HepG2 (cell line): ENCODE data around the gene GNPNAT1. TPM values are rescaled to one million over a fixed set of nuclear protein-coding genes. Genes with fewer than 3 reads are reported as not detected.

Source experiments
- ATAC-seq: fragments of 200-7000 bp; cut with Tn5 transposase; 3 replicates; pipeline ENCODE4 v1.9.1; 2020; ENCODE audit warnings: mild to moderate bottlenecking, moderate library complexity
- BruUV-seq: library from RNA; stranded (reverse); fragments of 400-500 nt; replicated peaks from 2 replicates; lab custom pipeline; 2021; lab: Mats Ljungman, UMichigan
- CTCF ChIA-PET: fragments of 300-600 bp; formaldehyde crosslinking; extraction: SDS; loops from one replicate; lab custom pipeline; 2021; ENCODE audit warnings: low total read pairs, inconsistent platforms, low intra/inter-chr PET ratio; lab: Yijun Ruan, JAX
- POLR2A ChIA-PET: fragments of 350-600 bp; sonication (Branson Sonifier 250); formaldehyde crosslinking; loops from one replicate; lab custom pipeline; 2020; ENCODE audit warnings: antibody characterized with exemption, inconsistent platforms; lab: Yijun Ruan, JAX
- DNase-seq: peaks from one replicate; pipeline ENCODE4 v3.0.0-alpha.2; 2015; ENCODE audit warnings: low spot score
- FAIRE-seq: peaks from 3 replicates; lab custom pipeline; 2011; peaks lifted over from hg19 to GRCh38; lab: Jason Lieb, UNC
- H2AFZ ChIP-seq: one replicate; pipeline ENCODE4 v1.6.1; 2011; ENCODE audit warnings: low read length, inconsistent platforms
- H3K27ac ChIP-seq: fragments of 300-600 bp; 3 replicates; pipeline ENCODE4 v1.8.0; 2011; ENCODE audit warnings: mixed run types, mild to moderate bottlenecking, mixed read lengths, low read length, inconsistent platforms; ENCODE audit not compliant: insufficient read depth; ENCODE audit errors: extremely low read length
- H3K27me3 ChIP-seq, 2 experiments: fragments of 200-600 bp in 1 of 2; 2 replicates in 1 of 2; 3 replicates in 1 of 2; pipeline versions ENCODE4 v1.6.0 to v1.8.0; 2011; ENCODE audit warnings: low read length in 2 of 2, mild to moderate bottlenecking in 2 of 2, moderate library complexity in 2 of 2, inconsistent platforms in 1 of 2; ENCODE audit not compliant: insufficient read depth in 2 of 2, control insufficient read depth in 1 of 2
- H3K36me3 ChIP-seq, 2 experiments: fragments of 200-600 bp in 1 of 2; replicated peaks in 1 of 2; 2 replicates in 1 of 2; 3 replicates in 1 of 2; pipeline versions ENCODE4 v1.5.1 to v1.8.0; 2011; ENCODE audit warnings: low read length in 2 of 2, inconsistent platforms in 1 of 2; ENCODE audit not compliant: insufficient read depth in 2 of 2, control insufficient read depth in 1 of 2
- H3K4me1 ChIP-seq: 2 replicates; pipeline ENCODE4 v1.5.1; 2012; ENCODE audit warnings: low read length, inconsistent platforms; ENCODE audit not compliant: insufficient read depth
- H3K4me2 ChIP-seq: 2 replicates; pipeline ENCODE4 v1.6.0; 2011; ENCODE audit warnings: low read depth, low read length, inconsistent platforms
- H3K4me3 ChIP-seq, 3 experiments: fragments of 200-600 bp in 1 of 3; sonication (generic), shearing (Covaris generic) in 1 of 3; replicated peaks in 1 of 3; 2 replicates each; pipeline ENCODE4 v1.5.1; 2011 to 2016; ENCODE audit warnings: low read length in 3 of 3, inconsistent platforms in 2 of 3, low read depth in 2 of 3, mild to moderate bottlenecking in 2 of 3, control low read depth in 1 of 3, mixed read lengths in 1 of 3; ENCODE audit not compliant: insufficient read depth in 1 of 3
- H3K79me2 ChIP-seq: one replicate; pipeline ENCODE4 v1.6.1; 2011; ENCODE audit warnings: low read length, inconsistent platforms; ENCODE audit not compliant: insufficient read depth
- H3K9ac ChIP-seq: 2 replicates; pipeline ENCODE4 v1.6.0; 2011; ENCODE audit warnings: mild to moderate bottlenecking, low read depth, low read length, inconsistent platforms; ENCODE audit not compliant: insufficient read depth
- H3K9me3 ChIP-seq: 2 replicates; pipeline ENCODE4 v1.5.1; 2012; ENCODE audit warnings: mild to moderate bottlenecking, low read length
- H4K20me1 ChIP-seq: 2 replicates; pipeline ENCODE4 v1.6.0; 2011; ENCODE audit warnings: inconsistent platforms, mild to moderate bottlenecking, low read length, moderate library complexity; ENCODE audit not compliant: insufficient read depth
- ARNT ChIP-seq: fragments of 450-650 bp; IDR thresholded peaks from 2 replicates; pipeline ENCODE4 v1.6.1; 2017
- EED ChIP-seq: sonication (generic); formaldehyde crosslinking; IDR thresholded peaks from 2 replicates; pipeline ENCODE4 v1.5.0; 2020; ENCODE audit warnings: mild to moderate bottlenecking, missing genetic modification reagents
- FOSL1 ChIP-seq: sonication (generic); formaldehyde crosslinking; IDR thresholded peaks from 2 replicates; pipeline ENCODE4 v1.9.0; 2021; ENCODE audit warnings: missing genetic modification reagents, borderline replicate concordance
- HNRNPLL ChIP-seq: fragments of 200-400 bp; formaldehyde crosslinking; IDR thresholded peaks from 2 replicates; pipeline ENCODE4 v1.6.1; 2017; ENCODE audit warnings: mild to moderate bottlenecking, low read depth, low read length; ENCODE audit not compliant: poor library complexity, severe bottlenecking
- ISL2 ChIP-seq: sonication (generic); formaldehyde crosslinking; IDR thresholded peaks from 2 replicates; pipeline ENCODE4 v1.5.0; 2020; ENCODE audit warnings: missing genetic modification reagents
- NFYB ChIP-seq: sonication (generic); formaldehyde crosslinking; IDR thresholded peaks from 2 replicates; pipeline ENCODE4 v1.4.0; 2020; ENCODE audit warnings: missing genetic modification reagents
- RFX5 ChIP-seq: IDR thresholded peaks from 2 replicates; pipeline ENCODE4 v1.6.1; 2011; ENCODE audit warnings: low read depth, low read length, improper control_type of control experiment
- SP4 ChIP-seq: sonication (generic); formaldehyde crosslinking; IDR thresholded peaks from 2 replicates; pipeline ENCODE4 v1.8.1; 2023; ENCODE audit warnings: mild to moderate bottlenecking, missing genetic modification reagents
- STAG1 ChIP-seq: sonication (generic); formaldehyde crosslinking; IDR thresholded peaks from 2 replicates; pipeline ENCODE4 v1.4.0; 2020; ENCODE audit warnings: missing genetic modification reagents
- ZMYM2 ChIP-seq: sonication (generic); formaldehyde crosslinking; IDR thresholded peaks from 2 replicates; pipeline ENCODE4 v1.8.0; 2022; ENCODE audit warnings: mild to moderate bottlenecking, missing genetic modification reagents
- ZNF547 ChIP-seq: sonication (generic); formaldehyde crosslinking; IDR thresholded peaks from 2 replicates; pipeline ENCODE4 v1.5.1; 2020; ENCODE audit warnings: mild to moderate bottlenecking, missing genetic modification reagents
- ZNF550 ChIP-seq: sonication (generic); formaldehyde crosslinking; IDR thresholded peaks from 2 replicates; pipeline ENCODE4 v1.4.0; 2020; ENCODE audit warnings: mild to moderate bottlenecking, missing genetic modification reagents, borderline replicate concordance
- ZNF558 ChIP-seq: sonication (generic); formaldehyde crosslinking; IDR thresholded peaks from 2 replicates; pipeline ENCODE4 v1.9.0; 2022; ENCODE audit warnings: mild to moderate bottlenecking, missing genetic modification reagents, borderline replicate concordance
- ZNF737 ChIP-seq: sonication (generic); formaldehyde crosslinking; IDR thresholded peaks from 2 replicates; pipeline ENCODE4 v1.5.0; 2020; ENCODE audit warnings: missing genetic modification reagents, mild to moderate bottlenecking, borderline replicate concordance
- WGBS: methylation state at CpG from one replicate; pipeline ENCODE4 v1.1.6; 2017; ENCODE audit warnings: low lambda C conversion rate; 5-methylcytosine and 5-hydroxymethylcytosine counted together
- in situ Hi-C: cut with HindIII; loops from 2 replicates; pipeline ENCODE4 v1.10.0; 2017; ENCODE audit warnings: low pct_unique_long_range_greater_than_20kb; ENCODE audit not compliant: extremely low pct_ligation_motif_present
- intact Hi-C: fragments of 100-400 bp; cut with micrococcal nuclease; formaldehyde crosslinking; loops from one replicate; pipeline ENCODE4 v1.10.0; 2022; ENCODE audit not compliant: unreplicated experiment
- polyA plus RNA-seq, 8 experiments: library from polyadenylated mRNA; depleted of rRNA in 3 of 8; stranded (reverse) in 7 of 8; unstranded in 1 of 8; fragments of >200 nt; fragmentation: Illumina TruSeq in 4 of 8; extraction: Trizol in 4 of 8; gene quantifications; 2 replicates each; pipeline versions ENCODE4 v1.2.1 to v1.2.3, GENCODE V29; 2011 to 2016; ENCODE audit warnings: low read depth in 4 of 8, missing spikeins in 1 of 8, mixed read lengths in 1 of 8; ENCODE audit not compliant: insufficient read depth in 1 of 8
- total RNA-seq, 5 experiments: library from RNA; depleted of rRNA; stranded (reverse); fragments of >200 nt; fragmentation: Illumina TruSeq; extraction: Trizol; gene quantifications; 2 replicates each; pipeline ENCODE4 v1.2.3, GENCODE V29; 2016; ENCODE audit warnings: low read depth in 1 of 5
- TF ChIP-seq, protein P1 (sequence below): sonication (generic); formaldehyde crosslinking; IDR thresholded peaks from 2 replicates; pipeline ENCODE4 v1.4.0; 2020; ENCODE audit warnings: missing genetic modification reagents, borderline replicate concordance
- TF ChIP-seq, protein P2 (sequence below): sonication (generic); formaldehyde crosslinking; IDR thresholded peaks from 2 replicates; pipeline ENCODE4 v1.5.0; 2020; ENCODE audit warnings: mild to moderate bottlenecking, missing genetic modification reagents
- TF ChIP-seq, protein P3 (sequence below): sonication (generic); formaldehyde crosslinking; IDR thresholded peaks from 2 replicates; pipeline ENCODE4 v1.4.0; 2020; ENCODE audit warnings: mild to moderate bottlenecking, missing genetic modification reagents

GNPNAT1 gene
- total and polyA plus RNA-seq, 2 of the 13 experiments (the other 11 are each of a cell fraction or from before 2014, with no cell fraction given) = 38.3 to 54.9 TPM

DNA sequence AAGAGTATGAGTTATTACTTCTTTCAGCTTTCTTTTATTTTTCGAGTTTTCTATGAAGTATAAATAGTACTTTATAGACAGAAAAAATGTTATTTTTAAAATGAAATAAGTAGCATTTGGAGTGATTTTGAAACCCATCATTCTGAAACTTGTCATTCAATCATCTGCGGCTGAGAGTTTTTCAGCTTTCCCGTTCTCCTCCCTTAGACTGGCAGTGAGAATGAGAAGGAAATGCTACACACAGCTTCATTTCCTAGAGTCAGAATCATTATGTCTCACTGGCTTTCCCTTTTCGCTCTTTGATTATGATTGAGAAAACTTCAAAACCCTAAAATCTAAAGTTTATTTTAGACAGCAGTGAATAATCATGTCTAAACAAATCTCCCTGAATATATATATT, 33.7 kb upstream of the GNPNAT1 start:
- BruUV-seq = no TSS peak
- H3K27me3 ChIP-seq = no peaks in the 10 kb centered on the region
- no peaks in the 10 kb centered on the region for H3K79me2 ChIP-seq
- H3K9ac ChIP-seq = no peak overlapping the region
- no peaks in the 10 kb centered on the region for H4K20me1 ChIP-seq
- no peak overlapping the region for H3K4me3 ChIP-seq
- intact Hi-C loops = no loop called here
- H2AFZ ChIP-seq = no peak overlapping the region
- in situ Hi-C loops = no loop called here
- no peaks in the 10 kb centered on the region for H3K36me3 ChIP-seq
- WGBS = 81% methylated on average over 4 of the region's 4 CpGs
- no peak overlapping the region for H3K4me2 ChIP-seq
- DNase-seq (no peak), FAIRE-seq (no peak), ATAC-seq (no peak)
- ChIA-PET CTCF (interaction anchor here (2.4 kb wide), 1 partner anchor 16 kb away, joined by 5 read pairs; no protein-coding TSS in a partner anchor), POLR2A (interaction anchor here (1.1 to 1.8 kb wide), 2 partner anchors 9 to 126 kb away, joined by 3 read pairs; partner anchors contain the start of gene FERMT2)
- no peaks in the 10 kb centered on the region for H3K9me3 ChIP-seq
- H3K27ac ChIP-seq = no peak overlapping the region
- TF ChIP-seq EED (CRISPR knock-in tag) = no peak
- TF ChIP-seq ARNT = no peak
- TF ChIP-seq ISL2 = no peak
- TF ChIP-seq, protein P1, sequence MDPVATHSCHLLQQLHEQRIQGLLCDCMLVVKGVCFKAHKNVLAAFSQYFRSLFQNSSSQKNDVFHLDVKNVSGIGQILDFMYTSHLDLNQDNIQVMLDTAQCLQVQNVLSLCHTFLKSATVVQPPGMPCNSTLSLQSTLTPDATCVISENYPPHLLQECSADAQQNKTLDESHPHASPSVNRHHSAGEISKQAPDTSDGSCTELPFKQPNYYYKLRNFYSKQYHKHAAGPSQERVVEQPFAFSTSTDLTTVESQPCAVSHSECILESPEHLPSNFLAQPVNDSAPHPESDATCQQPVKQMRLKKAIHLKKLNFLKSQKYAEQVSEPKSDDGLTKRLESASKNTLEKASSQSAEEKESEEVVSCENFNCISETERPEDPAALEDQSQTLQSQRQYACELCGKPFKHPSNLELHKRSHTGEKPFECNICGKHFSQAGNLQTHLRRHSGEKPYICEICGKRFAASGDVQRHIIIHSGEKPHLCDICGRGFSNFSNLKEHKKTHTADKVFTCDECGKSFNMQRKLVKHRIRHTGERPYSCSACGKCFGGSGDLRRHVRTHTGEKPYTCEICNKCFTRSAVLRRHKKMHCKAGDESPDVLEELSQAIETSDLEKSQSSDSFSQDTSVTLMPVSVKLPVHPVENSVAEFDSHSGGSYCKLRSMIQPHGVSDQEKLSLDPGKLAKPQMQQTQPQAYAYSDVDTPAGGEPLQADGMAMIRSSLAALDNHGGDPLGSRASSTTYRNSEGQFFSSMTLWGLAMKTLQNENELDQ = no peak
- TF ChIP-seq ZNF558 (CRISPR knock-in tag) = no peak
- TF ChIP-seq, protein P2, sequence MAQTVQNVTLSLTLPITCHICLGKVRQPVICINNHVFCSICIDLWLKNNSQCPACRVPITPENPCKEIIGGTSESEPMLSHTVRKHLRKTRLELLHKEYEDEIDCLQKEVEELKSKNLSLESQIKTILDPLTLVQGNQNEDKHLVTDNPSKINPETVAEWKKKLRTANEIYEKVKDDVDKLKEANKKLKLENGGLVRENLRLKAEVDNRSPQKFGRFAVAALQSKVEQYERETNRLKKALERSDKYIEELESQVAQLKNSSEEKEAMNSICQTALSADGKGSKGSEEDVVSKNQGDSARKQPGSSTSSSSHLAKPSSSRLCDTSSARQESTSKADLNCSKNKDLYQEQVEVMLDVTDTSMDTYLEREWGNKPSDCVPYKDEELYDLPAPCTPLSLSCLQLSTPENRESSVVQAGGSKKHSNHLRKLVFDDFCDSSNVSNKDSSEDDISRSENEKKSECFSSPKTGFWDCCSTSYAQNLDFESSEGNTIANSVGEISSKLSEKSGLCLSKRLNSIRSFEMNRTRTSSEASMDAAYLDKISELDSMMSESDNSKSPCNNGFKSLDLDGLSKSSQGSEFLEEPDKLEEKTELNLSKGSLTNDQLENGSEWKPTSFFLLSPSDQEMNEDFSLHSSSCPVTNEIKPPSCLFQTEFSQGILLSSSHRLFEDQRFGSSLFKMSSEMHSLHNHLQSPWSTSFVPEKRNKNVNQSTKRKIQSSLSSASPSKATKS (CRISPR knock-in tag) = no peak
- TF ChIP-seq ZNF550 (CRISPR knock-in tag) = no peak
- no peak for TF ChIP-seq ZNF547 (CRISPR knock-in tag)
- no peak for TF ChIP-seq SP4 (CRISPR knock-in tag)
- no peak for TF ChIP-seq RFX5
- no peak for TF ChIP-seq HNRNPLL
- TF ChIP-seq ZMYM2 (CRISPR knock-in tag) = no peak
- no peak for TF ChIP-seq ZNF737 (CRISPR knock-in tag)
- no peak for TF ChIP-seq STAG1 (CRISPR knock-in tag)
- TF ChIP-seq FOSL1 = no peak
- TF ChIP-seq, protein P3, sequence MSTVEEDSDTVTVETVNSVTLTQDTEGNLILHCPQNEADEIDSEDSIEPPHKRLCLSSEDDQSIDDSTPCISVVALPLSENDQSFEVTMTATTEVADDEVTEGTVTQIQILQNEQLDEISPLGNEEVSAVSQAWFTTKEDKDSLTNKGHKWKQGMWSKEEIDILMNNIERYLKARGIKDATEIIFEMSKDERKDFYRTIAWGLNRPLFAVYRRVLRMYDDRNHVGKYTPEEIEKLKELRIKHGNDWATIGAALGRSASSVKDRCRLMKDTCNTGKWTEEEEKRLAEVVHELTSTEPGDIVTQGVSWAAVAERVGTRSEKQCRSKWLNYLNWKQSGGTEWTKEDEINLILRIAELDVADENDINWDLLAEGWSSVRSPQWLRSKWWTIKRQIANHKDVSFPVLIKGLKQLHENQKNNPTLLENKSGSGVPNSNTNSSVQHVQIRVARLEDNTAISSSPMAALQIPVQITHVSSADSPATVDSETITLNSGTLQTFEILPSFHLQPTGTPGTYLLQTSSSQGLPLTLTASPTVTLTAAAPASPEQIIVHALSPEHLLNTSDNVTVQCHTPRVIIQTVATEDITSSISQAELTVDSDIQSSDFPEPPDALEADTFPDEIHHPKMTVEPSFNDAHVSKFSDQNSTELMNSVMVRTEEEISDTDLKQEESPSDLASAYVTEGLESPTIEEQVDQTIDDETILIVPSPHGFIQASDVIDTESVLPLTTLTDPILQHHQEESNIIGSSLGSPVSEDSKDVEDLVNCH (CRISPR knock-in tag) = no peak
- no peak for TF ChIP-seq NFYB (CRISPR knock-in tag)
- H3K4me1 ChIP-seq = peaks cover 70% of the 10 kb centered on the region
